OCI-LY3 (cell line): Measurements from ENCODE around the gene CGB7.

ENCODE experiments used
- H2AFZ ChIP-seq: fragments of 200-600, 300-600 bp; shearing (Covaris generic); 2 replicates; pipeline ENCODE4 v1.6.0; 2014; ENCODE audit warnings: antibody characterized with exemption, low read depth, low read length
- H3K27ac ChIP-seq: fragments of 200-600, 300-600 bp; sonication (generic); 2 replicates; pipeline ENCODE4 v1.5.1; 2014; ENCODE audit warnings: mild to moderate bottlenecking, low read length, moderate library complexity, mixed read lengths
- H3K27me3 ChIP-seq: fragments of 200-600, 300-600 bp; sonication (generic); 2 replicates; pipeline ENCODE4 v1.6.1; 2014; ENCODE audit warnings: low read depth, low read length, mixed read lengths
- H3K36me3 ChIP-seq: fragments of 200-600, 300-600 bp; sonication (generic); replicated peaks from 2 replicates; pipeline ENCODE3; 2014; ENCODE audit warnings: low read depth, low read length, mixed read lengths
- H3K4me1 ChIP-seq: fragments of 300-600, 200-600 bp; sonication (generic); 2 replicates; pipeline ENCODE4 v1.6.1; 2014; ENCODE audit warnings: low read length, mixed read lengths
- H3K4me2 ChIP-seq: fragments of 200-600, 300-600 bp; sonication (generic); 2 replicates; pipeline ENCODE4 v1.6.1; 2014; ENCODE audit warnings: low read length, mixed read lengths
- H3K4me3 ChIP-seq: fragments of 300-600, 200-600 bp; sonication (generic); 2 replicates; pipeline ENCODE4 v1.5.1; 2014; ENCODE audit warnings: antibody characterized with exemption, mild to moderate bottlenecking, low read length, moderate library complexity
- H3K79me2 ChIP-seq: fragments of 300-600, 200-600 bp; shearing (Covaris generic); 2 replicates; pipeline ENCODE4 v1.6.1; 2014; ENCODE audit warnings: mild to moderate bottlenecking, low read length, mixed read lengths
- H3K9ac ChIP-seq: fragments of 300-600, 200-600 bp; shearing (Covaris generic); 2 replicates; pipeline ENCODE4 v1.6.0; 2014; ENCODE audit warnings: mild to moderate bottlenecking, low read length, moderate library complexity
- H3K9me3 ChIP-seq: fragments of 200-600, 300-600 bp; shearing (Covaris generic); 2 replicates; pipeline ENCODE4 v1.6.1; 2014; ENCODE audit warnings: low read length, mixed read lengths; ENCODE audit not compliant: insufficient read depth
- H4K20me1 ChIP-seq: fragments of 200-600, 300-600 bp; sonication (generic); 2 replicates; pipeline ENCODE4 v1.6.1; 2016; ENCODE audit warnings: low read length, mixed read lengths; ENCODE audit not compliant: insufficient read depth
- EZH2phosphoT487 ChIP-seq: fragments of 200-600 bp; shearing (Covaris generic); IDR thresholded peaks from 2 replicates; pipeline ENCODE4 v1.6.1; 2018; ENCODE audit warnings: antibody characterized with exemption, mixed run types, low read depth
- TF ChIP-seq, protein P1 (sequence below): fragments of 200-600, 300-600 bp; sonication (generic); IDR thresholded peaks from 2 replicates; pipeline ENCODE4 v1.5.1; 2014; ENCODE audit warnings: antibody characterized with exemption, low read length, low read depth

CGB7 gene

DNA sequence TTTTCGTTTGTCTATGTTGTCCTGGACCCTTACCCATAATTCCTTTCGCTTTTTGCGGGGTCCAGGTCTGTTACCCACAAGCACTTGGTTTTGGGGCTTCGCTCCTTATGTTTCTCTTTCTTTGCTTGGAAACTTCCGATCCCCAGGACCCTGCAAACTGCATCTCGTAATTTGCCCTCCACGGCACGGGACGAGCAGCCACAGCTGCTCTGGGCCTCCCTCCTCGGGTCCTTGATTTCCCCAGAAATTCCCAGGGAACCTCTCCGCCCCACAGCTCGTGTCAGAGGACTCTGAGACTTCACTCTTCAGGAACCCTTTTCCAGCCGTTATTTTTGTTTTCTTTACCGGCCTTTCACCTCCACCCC lies 28.3 kb upstream of the CGB7 start:
- Histone ChIP-seq H2AFZ (no peak overlapping the region), H4K20me1 (peaks cover 42% of the 10 kb centered on the region), H3K79me2 (peaks cover 56% of the 10 kb centered on the region)

DNA sequence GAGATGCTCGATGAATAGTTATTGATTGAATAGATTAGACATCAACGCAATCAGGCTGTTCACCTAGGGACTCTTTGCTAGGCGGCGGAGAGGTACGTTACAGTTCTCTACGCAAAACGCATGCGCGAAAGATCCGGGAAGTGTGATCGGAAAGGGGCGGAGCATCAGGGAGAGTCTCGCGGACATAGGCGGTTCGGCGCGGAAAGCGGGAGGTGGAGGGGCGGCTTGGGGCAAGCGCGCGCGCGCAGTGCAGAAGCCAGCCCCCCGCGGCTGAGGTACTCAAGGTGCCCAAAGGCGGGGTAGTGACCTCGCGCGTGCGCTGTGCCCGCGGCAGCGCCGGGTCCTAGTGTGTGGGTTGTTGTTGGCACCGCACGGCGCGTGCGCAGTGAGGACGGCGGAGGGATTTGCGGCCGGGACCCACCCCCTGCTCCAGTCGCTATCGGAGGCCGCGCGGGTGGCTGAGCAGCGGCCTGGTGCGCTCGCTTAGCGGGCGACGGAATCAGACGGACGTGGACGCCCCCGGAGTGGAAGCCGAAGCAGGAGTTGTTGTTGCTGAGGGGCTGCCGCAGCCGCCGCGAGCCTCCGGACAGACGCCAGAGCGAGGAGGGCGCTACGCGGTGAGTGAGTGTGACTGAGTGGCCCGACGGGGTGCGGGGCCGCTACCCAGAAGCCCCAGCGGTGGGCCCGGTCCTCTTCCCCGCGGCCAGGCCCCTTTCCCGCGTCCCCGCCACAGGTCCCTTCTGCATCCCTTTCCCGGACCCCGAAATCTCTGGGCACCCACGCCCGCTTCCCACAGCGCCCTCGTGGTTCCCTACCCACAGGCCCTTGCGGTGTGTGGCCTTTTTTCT lies 27.7 kb upstream of the CGB7 start, which contains the start of gene SNRNP70:
TSS of gene SNRNP70 (plus strand) at position 432 of the 848 bp plus-strand sequence. CDS start 964 bp downstream, outside the sequence.
- H2AFZ ChIP-seq: peak within 1 kb of the TSS; percentile 92
- peak within 1 kb of the TSS; percentile 95 for H3K4me2 ChIP-seq
- peaks cover 14% of the 10 kb centered on the region for H3K4me1 ChIP-seq
- H3K4me3 ChIP-seq: peak within 1 kb of the TSS; percentile 92
- peak within 1 kb of the TSS; percentile 92 for H3K9ac ChIP-seq
- TF ChIP-seq, protein P1, sequence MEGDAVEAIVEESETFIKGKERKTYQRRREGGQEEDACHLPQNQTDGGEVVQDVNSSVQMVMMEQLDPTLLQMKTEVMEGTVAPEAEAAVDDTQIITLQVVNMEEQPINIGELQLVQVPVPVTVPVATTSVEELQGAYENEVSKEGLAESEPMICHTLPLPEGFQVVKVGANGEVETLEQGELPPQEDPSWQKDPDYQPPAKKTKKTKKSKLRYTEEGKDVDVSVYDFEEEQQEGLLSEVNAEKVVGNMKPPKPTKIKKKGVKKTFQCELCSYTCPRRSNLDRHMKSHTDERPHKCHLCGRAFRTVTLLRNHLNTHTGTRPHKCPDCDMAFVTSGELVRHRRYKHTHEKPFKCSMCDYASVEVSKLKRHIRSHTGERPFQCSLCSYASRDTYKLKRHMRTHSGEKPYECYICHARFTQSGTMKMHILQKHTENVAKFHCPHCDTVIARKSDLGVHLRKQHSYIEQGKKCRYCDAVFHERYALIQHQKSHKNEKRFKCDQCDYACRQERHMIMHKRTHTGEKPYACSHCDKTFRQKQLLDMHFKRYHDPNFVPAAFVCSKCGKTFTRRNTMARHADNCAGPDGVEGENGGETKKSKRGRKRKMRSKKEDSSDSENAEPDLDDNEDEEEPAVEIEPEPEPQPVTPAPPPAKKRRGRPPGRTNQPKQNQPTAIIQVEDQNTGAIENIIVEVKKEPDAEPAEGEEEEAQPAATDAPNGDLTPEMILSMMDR: no peak
- TF ChIP-seq EZH2phosphoT487: no peak
- peaks cover 50% of the 10 kb centered on the region for H3K79me2 ChIP-seq
- H3K27me3 ChIP-seq: no peaks in the 10 kb centered on the region
- peaks cover 36% of the 10 kb centered on the region for H4K20me1 ChIP-seq
- H3K9me3 ChIP-seq: no peaks in the 10 kb centered on the region
- peak within 1 kb of the TSS; percentile 60 for H3K27ac ChIP-seq
- peaks cover 33% of the 10 kb centered on the region for H3K36me3 ChIP-seq

More for the DNA sequence above, 28.3 kb upstream of the CGB7 start:
- Histone ChIP-seq H3K4me1 (peaks cover 14% of the 10 kb centered on the region), H3K27me3 (no peaks in the 10 kb centered on the region), H3K9me3 (no peaks in the 10 kb centered on the region), H3K36me3 (peaks cover 40% of the 10 kb centered on the region), H3K4me3 (peak overlapping the region; percentile 92), H3K4me2 (peak overlapping the region; percentile 95), H3K9ac (peak overlapping the region; percentile 92), H3K27ac (peak overlapping the region; percentile 60)
- TF ChIP-seq, protein P1: no peak
- no peak for TF ChIP-seq EZH2phosphoT487

DNA sequence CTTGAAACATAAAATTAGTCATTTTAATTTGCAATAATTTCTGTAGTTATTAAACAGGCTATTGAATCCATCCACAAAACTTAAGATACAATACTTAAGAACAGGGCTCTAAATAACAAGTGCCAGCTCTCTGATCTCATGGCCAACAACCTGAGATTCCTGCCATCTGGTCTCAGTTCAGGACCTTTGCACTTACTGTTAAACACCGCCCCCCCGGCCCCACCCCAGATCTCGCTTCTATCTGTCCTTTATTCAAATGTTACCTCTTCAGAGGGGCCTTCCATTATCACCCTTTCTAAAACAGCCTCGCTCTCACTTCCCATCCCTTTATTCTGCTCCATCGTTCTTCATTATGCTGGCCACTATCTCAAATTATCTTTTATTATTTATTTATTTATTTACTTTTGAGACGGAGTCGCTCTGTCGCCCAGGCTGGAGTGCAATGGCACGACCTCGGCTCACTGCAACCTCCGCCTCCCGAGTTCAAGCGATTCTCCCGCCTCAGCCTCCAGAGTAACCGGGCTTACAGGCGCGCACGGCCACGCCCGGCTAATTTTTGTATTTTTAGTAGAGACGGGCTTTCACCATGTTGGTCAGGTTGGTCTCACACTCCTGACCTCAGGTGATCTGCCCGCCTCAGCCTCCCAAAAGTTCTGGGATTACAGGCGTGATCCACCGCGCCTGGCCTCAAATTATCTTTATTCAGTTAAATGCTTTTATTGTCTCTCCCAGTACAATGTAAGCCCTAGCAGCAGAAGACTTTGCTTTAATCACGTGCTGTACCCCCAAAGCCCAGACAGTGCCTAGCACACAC lies 26.9 kb upstream of the CGB7 start:
- Histone ChIP-seq H3K4me1 (peaks cover 14% of the 10 kb centered on the region), H3K27ac (peak overlapping the region; percentile 60)

More for the DNA sequence above, 26.9 kb upstream of the CGB7 start:
- peak overlapping the region; percentile 90 for H3K4me2 ChIP-seq
- H3K36me3 ChIP-seq: peaks cover 28% of the 10 kb centered on the region
- H4K20me1 ChIP-seq: peaks cover 34% of the 10 kb centered on the region
- no peak for TF ChIP-seq EZH2phosphoT487
- TF ChIP-seq, protein P1: no peak
- no peaks in the 10 kb centered on the region for H3K9me3 ChIP-seq
- no peaks in the 10 kb centered on the region for H3K27me3 ChIP-seq
- peak overlapping the region; percentile 92 for H2AFZ ChIP-seq
- H3K4me3 ChIP-seq: peak overlapping the region; percentile 92
- H3K9ac ChIP-seq: peak overlapping the region; percentile 92
- peaks cover 42% of the 10 kb centered on the region for H3K79me2 ChIP-seq
